Measurements from ENCODE around the gene NCEH1. TPM values are rescaled to one million over a fixed set of nuclear protein-coding genes. Genes with fewer than 3 reads are reported as not detected.

NCEH1 gene
- total RNA-seq, 1 experiment from 2014 or later = 4.7 TPM

Small RNAs within 50 kb of the gene (small RNA-seq; reads per million reads assigned to genes)
- gene RNU6-547P = not detected

Other genes starting within 250 kb of the NCEH1 start
- not detected in 2 replicates for gene TNFSF10, start 187.6 kb downstream of the NCEH1 start, total RNA-seq (2014; rRNA removed; shearing (Covaris generic); ENCODE audit: low replicate concordance)
- 15.4 and 25.6 TPM in 2 replicates for gene ECT2, start 39.7 kb upstream of the NCEH1 start, total RNA-seq (2014; rRNA removed; shearing (Covaris generic); ENCODE audit: low replicate concordance)

Data from Karpas-422 (cell line).